Endometrium (tissue), 2 donors: ENCODE data around the gene PCDHA8.
"Not testable (repeated sequence)": the region's sequence is repeated elsewhere in the genome, so short reads cannot be mapped to it uniquely, and the experiment has no call there.

ENCODE experiments used
- FAIRE-seq: peaks from 2 replicates; lab custom pipeline; 2012; peaks lifted over from hg19 to GRCh38; lab: Jason Lieb, UNC
- donor health status: control.
- donor health status: control.

Gene PCDHA8

GRCh38 chr5:140840978-140841962 lies at the start of gene PCDHA8:
Gene PCDHA8, plus strand, starts transcription at chr5:140841187. Its CDS starts 135 bp downstream, at chr5:140841322.
- FAIRE-seq = no peak

GRCh38 chr5:140794595-140795258 lies 46.3 kb upstream of the PCDHA8 start, which contains the start of gene PCDHA2:
Gene PCDHA2, plus strand, starts transcription at chr5:140794852.
- FAIRE-seq = no peak

GRCh38 chr5:140795259-140795641 lies 45.7 kb upstream of the PCDHA8 start:
- FAIRE-seq = no peak

GRCh38 chr5:140796072-140796717 lies 44.8 kb upstream of the PCDHA8 start:
- not testable (repeated sequence) for FAIRE-seq

- FAIRE-seq = no peak
Measured at GRCh38 chr5:140796718-140797095, 44.3 kb upstream of the PCDHA8 start.

GRCh38 chr5:140800816-140801493 lies 40.0 kb upstream of the PCDHA8 start, which contains the start of gene PCDHA3:
Gene PCDHA3, plus strand, starts transcription at chr5:140801057.
- FAIRE-seq = no peak

- no peak for FAIRE-seq
Measured at GRCh38 chr5:140801494-140801841, 39.5 kb upstream of the PCDHA8 start.

- FAIRE-seq = not testable (repeated sequence)
Measured at GRCh38 chr5:140802381-140802780, 38.6 kb upstream of the PCDHA8 start.

- FAIRE-seq = no peak
Measured at GRCh38 chr5:140802781-140803271, 38.2 kb upstream of the PCDHA8 start.

GRCh38 chr5:140806834-140807775 lies 33.9 kb upstream of the PCDHA8 start, which contains the start of gene PCDHA4:
Gene PCDHA4, plus strand, starts transcription at chr5:140807068.
- no peak for FAIRE-seq

GRCh38 chr5:140808241-140808888 lies 32.6 kb upstream of the PCDHA8 start:
- not testable (repeated sequence) for FAIRE-seq

- no peak for FAIRE-seq
Measured at GRCh38 chr5:140808889-140809291, 32.1 kb upstream of the PCDHA8 start.

- FAIRE-seq = no peak
Measured at GRCh38 chr5:140821375-140822280, 19.4 kb upstream of the PCDHA8 start, which contains the start of gene PCDHA5. Gene PCDHA5, plus strand, starts transcription at chr5:140821613.

- FAIRE-seq = no peak
Measured at GRCh38 chr5:140822281-140822629, 18.7 kb upstream of the PCDHA8 start.

- not testable (repeated sequence) for FAIRE-seq
Measured at GRCh38 chr5:140822969-140823368, 18.0 kb upstream of the PCDHA8 start.

GRCh38 chr5:140823475-140823874 lies 17.5 kb upstream of the PCDHA8 start:
- FAIRE-seq = no peak

GRCh38 chr5:140827704-140828361 lies 13.2 kb upstream of the PCDHA8 start, which contains the start of gene PCDHA6:
Gene PCDHA6, plus strand, starts transcription at chr5:140827960. Its CDS starts 132 bp downstream, at chr5:140828092.
- no peak for FAIRE-seq

- FAIRE-seq = no peak
Measured at GRCh38 chr5:140828362-140828737, 12.6 kb upstream of the PCDHA8 start.
